Activated B cell treated with CpG ODN at 0.5 μM for 24 hours (primary cell): ENCODE results near the gene EGR1. TPM values are rescaled to one million over a fixed set of nuclear protein-coding genes. Genes with fewer than 3 reads are reported as not detected.

Source experiments
- ATAC-seq: fragments of 200-7000 bp; cut with Tn5 transposase; one replicate; pipeline ENCODE4 v1.10.0; 2021; ENCODE audit warnings: low read depth, mild to moderate bottlenecking, moderate library complexity
- CTCF ChIA-PET: fragments of 350-600 bp; sonication (Branson Sonifier 250); formaldehyde crosslinking; loops from one replicate; lab custom pipeline; 2021; ENCODE audit warnings: antibody characterized with exemption; lab: Charles Lee
- POLR2A ChIA-PET: fragments of 350-600 bp; sonication (Branson Sonifier 250); formaldehyde crosslinking; loops from one replicate; lab custom pipeline; 2021; ENCODE audit warnings: antibody characterized with exemption; lab: Charles Lee
- DNase-seq: peaks from one replicate; pipeline ENCODE4 v3.0.0; 2022
- H3K27ac Mint-ChIP-seq: one replicate; pipeline ENCODE4 v1.8.0; 2020; ENCODE audit warnings: mixed read lengths
- H3K27me3 Mint-ChIP-seq: one replicate; pipeline ENCODE4 v1.8.0; 2021; ENCODE audit warnings: mixed read lengths
- H3K36me3 Mint-ChIP-seq: one replicate; pipeline ENCODE4 v1.8.0; 2021; ENCODE audit warnings: low read depth, mixed read lengths
- H3K4me1 Mint-ChIP-seq: one replicate; pipeline ENCODE4 v1.8.0; 2021; ENCODE audit warnings: mixed read lengths
- H3K4me3 Mint-ChIP-seq: one replicate; pipeline ENCODE4 v1.8.0; 2020; ENCODE audit warnings: mild to moderate bottlenecking, mixed read lengths
- H3K9me3 Mint-ChIP-seq: one replicate; pipeline ENCODE4 v1.8.0; 2020; ENCODE audit warnings: mixed read lengths
- CTCF ChIP-seq: fragments of 200-600 bp; IDR thresholded peaks from one replicate; pipeline ENCODE4 v1.8.0; 2022; ENCODE audit warnings: antibody characterized with exemption, mild to moderate bottlenecking
- intact Hi-C: fragments of 100-400 bp; cut with micrococcal nuclease; formaldehyde crosslinking; loops from one replicate; pipeline ENCODE4 v1.15.1; 2024
- total RNA-seq: library from RNA; stranded (reverse); gene quantifications from 2 replicates; pipeline ENCODE4 v1.2.3, GENCODE V29; 2022

The EGR1 gene
- total RNA-seq, 1 donor from 2014 or later: 14.2 TPM

GRCh38 chr5:138491284-138491648 lies 26.0 kb downstream of the EGR1 start:
- intact Hi-C loops: no loop called here
- peak overlapping the region; percentile 32 for H3K4me3 Mint-ChIP-seq
- CTCF ChIA-PET: no interaction called here
- peaks cover 24% of the 10 kb centered on the region for H3K27me3 Mint-ChIP-seq
- no peak for DNase-seq
- no peak for TF ChIP-seq CTCF
- H3K4me1 Mint-ChIP-seq: peaks cover 4% of the 10 kb centered on the region
- ATAC-seq: no peak
- no peak overlapping the region for H3K27ac Mint-ChIP-seq
- POLR2A ChIA-PET: no interaction called here
- no peaks in the 10 kb centered on the region for H3K9me3 Mint-ChIP-seq
- no peaks in the 10 kb centered on the region for H3K36me3 Mint-ChIP-seq

- ChIA-PET POLR2A (interaction anchor here (0.6 kb wide), 1 partner anchor 29 kb away, joined by 4 read pairs; no protein-coding TSS in a partner anchor), CTCF (interaction anchor here (1.5 kb wide), 1 partner anchor 27 kb away, joined by 9 read pairs; the partner anchor contains the start of gene EGR1)
- TF ChIP-seq CTCF: no peak
- Mint-ChIP-seq H3K36me3 (no peaks in the 10 kb centered on the region), H3K27me3 (peaks cover 24% of the 10 kb centered on the region), H3K4me1 (peaks cover 4% of the 10 kb centered on the region), H3K4me3 (peak overlapping the region; percentile 87), H3K9me3 (no peaks in the 10 kb centered on the region), H3K27ac (no peak overlapping the region)
- DNase-seq: peak; percentile 77
- peak; percentile 100 for ATAC-seq
- intact Hi-C loops: loop anchor here (1.0 kb wide), 3 partner anchors 27 to 83 kb away; partner anchors contain the start of genes EGR1, ETF1 and HSPA9
Observed at GRCh38 chr5:138491669-138492559, 26.6 kb downstream of the EGR1 start.

GRCh38 chr5:138492560-138493045 lies 27.3 kb downstream of the EGR1 start:
- intact Hi-C loops: loop anchor here (1.0 kb wide), 3 partner anchors 27 to 83 kb away; partner anchors contain the start of genes EGR1, ETF1 and HSPA9
- Mint-ChIP-seq H3K4me1 (peaks cover 4% of the 10 kb centered on the region), H3K27me3 (peaks cover 24% of the 10 kb centered on the region), H3K9me3 (no peaks in the 10 kb centered on the region), H3K27ac (peak overlapping the region; percentile 50), H3K4me3 (peak overlapping the region; percentile 87), H3K36me3 (no peaks in the 10 kb centered on the region)
- CTCF ChIA-PET: interaction anchor here (1.5 kb wide), 1 partner anchor 28 kb away, joined by 9 read pairs; the partner anchor contains the start of gene EGR1
- TF ChIP-seq CTCF: no peak
- ATAC-seq (no peak), DNase-seq (no peak)
- POLR2A ChIA-PET: interaction anchor here (0.6 to 0.8 kb wide), 6 partner anchors 11 to 51 kb away, joined by 3 to 6 read pairs (median 4); partner anchors contain the start of gene ETF1

DNA sequence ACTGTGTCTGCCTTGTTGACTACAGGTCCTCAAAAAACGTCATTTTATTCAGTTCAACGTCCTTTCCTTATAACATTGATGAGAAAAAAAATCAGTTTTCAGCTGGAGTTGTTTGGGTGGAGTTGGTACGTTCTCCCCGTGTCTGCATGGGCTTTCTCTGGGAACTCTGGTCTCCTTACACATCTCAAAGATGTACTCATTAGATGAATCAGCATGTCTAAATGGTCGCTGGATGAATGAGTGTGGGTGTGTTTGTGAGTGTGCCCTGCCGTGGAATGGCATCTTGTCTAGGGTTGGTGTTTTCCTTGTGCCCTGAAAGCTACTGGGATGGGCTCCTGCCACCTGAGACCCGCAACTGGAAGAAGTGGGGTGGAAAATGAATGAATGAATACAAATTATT lies 30.1 kb downstream of the EGR1 start:
- H3K4me3 Mint-ChIP-seq: no peak overlapping the region
- peaks cover 4% of the 10 kb centered on the region for H3K4me1 Mint-ChIP-seq
- H3K36me3 Mint-ChIP-seq: no peaks in the 10 kb centered on the region
- DNase-seq (no peak), ATAC-seq (no peak)
- no peak overlapping the region for H3K27ac Mint-ChIP-seq
- intact Hi-C loops: no loop called here
- H3K27me3 Mint-ChIP-seq: peaks cover 17% of the 10 kb centered on the region
- H3K9me3 Mint-ChIP-seq: no peaks in the 10 kb centered on the region
- no peak for TF ChIP-seq CTCF
- ChIA-PET CTCF (no interaction called here), POLR2A (no interaction called here)

DNA sequence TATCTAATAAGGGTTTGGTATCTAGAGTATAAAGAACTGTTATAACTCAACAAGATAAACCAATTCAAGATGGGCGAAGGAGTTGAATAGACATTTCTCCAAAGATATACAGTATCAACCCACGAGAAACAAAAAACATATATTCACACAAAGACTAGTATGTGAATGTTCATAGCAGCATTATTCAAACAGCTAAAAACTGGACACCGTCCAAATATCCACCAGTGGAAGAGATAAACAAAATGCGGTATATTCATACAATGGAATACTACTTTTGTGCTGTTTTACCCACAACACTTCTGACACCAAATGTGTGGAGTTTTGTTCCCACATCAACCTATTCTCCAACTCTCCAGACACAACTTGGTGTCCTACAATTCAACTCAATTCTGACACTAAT lies 33.1 kb downstream of the EGR1 start:
- ATAC-seq: no peak
- Mint-ChIP-seq H3K27me3 (peaks cover 5% of the 10 kb centered on the region), H3K36me3 (no peaks in the 10 kb centered on the region), H3K9me3 (no peaks in the 10 kb centered on the region), H3K27ac (no peak overlapping the region), H3K4me1 (no peaks in the 10 kb centered on the region), H3K4me3 (no peak overlapping the region)
- DNase-seq: no peak
- no peak for TF ChIP-seq CTCF
- ChIA-PET POLR2A (no interaction called here), CTCF (no interaction called here)
- intact Hi-C loops: no loop called here
